Measurements from ENCODE around the gene EFCC1.

Gene EFCC1

GRCh38 chr3:129037093-129037419 lies 36.0 kb downstream of the EFCC1 start:
- no peak for DNase-seq (ENCODE audit: extremely low read depth, low read depth)
- no peak for TF ChIP-seq CTCF (IDR thresholded peaks at IDR 0.05; ENCODE audit: low read depth, low read length)

GRCh38 chr3:129038121-129038855 lies 37.2 kb downstream of the EFCC1 start:
- no peak for TF ChIP-seq CTCF (IDR thresholded peaks at IDR 0.05; ENCODE audit: low read depth, low read length)
- no peak for DNase-seq (ENCODE audit: extremely low read depth, low read depth)

GRCh38 chr3:129039271-129040038 lies 38.4 kb downstream of the EFCC1 start:
- no peak for DNase-seq (ENCODE audit: extremely low read depth, low read depth)
- TF ChIP-seq CTCF (IDR thresholded peaks at IDR 0.05; ENCODE audit: low read depth, low read length), result no peak

- DNase-seq (ENCODE audit: extremely low read depth, low read depth), result no peak
- no peak for TF ChIP-seq CTCF (IDR thresholded peaks at IDR 0.05; ENCODE audit: low read depth, low read length)
Observed at GRCh38 chr3:129040039-129040336, 38.9 kb downstream of the EFCC1 start.

- no peak for TF ChIP-seq CTCF (IDR thresholded peaks at IDR 0.05; ENCODE audit: low read depth, low read length)
- no peak for DNase-seq (ENCODE audit: extremely low read depth, low read depth)
Observed at GRCh38 chr3:129040579-129041300, 39.6 kb downstream of the EFCC1 start.

- DNase-seq (ENCODE audit: extremely low read depth, low read depth), result no peak
Observed at GRCh38 chr3:129045675-129046036, 44.6 kb downstream of the EFCC1 start.

More at GRCh38 chr3:129045675-129046036, 44.6 kb downstream of the EFCC1 start:
- TF ChIP-seq CTCF (IDR thresholded peaks at IDR 0.05; ENCODE audit: low read depth, low read length), result no peak
